Measurements from ENCODE around the gene DSCAM. TPM values are rescaled to one million over a fixed set of nuclear protein-coding genes. Genes with fewer than 3 reads are reported as not detected.

The DSCAM gene
- total and polyA plus RNA-seq, 10 of the 15 experiments (the other 5 are each of a cell fraction or from before 2014, with no cell fraction given) = not detected

GRCh38 chr21:40129809-40130208, 717.1 kb downstream of the DSCAM start (continued):
- no peak for TF ChIP-seq NR2C2 (IDR thresholded peaks at IDR 0.05; ENCODE audit: borderline replicate concordance, control insufficient read depth, insufficient read length, low read depth)
- no peak for TF ChIP-seq DPF2 (IDR thresholded peaks at IDR 0.05)
- no peak for TF ChIP-seq ASH2L (IDR thresholded peaks at IDR 0.05; ENCODE audit: borderline replicate concordance, low read depth)
- TF ChIP-seq MXI1 (IDR thresholded peaks at IDR 0.05; ENCODE audit: low read depth, low read length) = no peak
- TF ChIP-seq RCOR1 (conservative IDR thresholded peaks at IDR 0.05; ENCODE audit: low read depth, low read length) = no peak
- TF ChIP-seq ATF7 (IDR thresholded peaks at IDR 0.05; ENCODE audit: low read depth) = no peak
- no peak for TF ChIP-seq PBX3 (IDR thresholded peaks at IDR 0.05; ENCODE audit: insufficient replicate concordance, low read depth, low read length)
- no peak for TF ChIP-seq PML (IDR thresholded peaks at IDR 0.05; ENCODE audit: low read length)

DNA sequence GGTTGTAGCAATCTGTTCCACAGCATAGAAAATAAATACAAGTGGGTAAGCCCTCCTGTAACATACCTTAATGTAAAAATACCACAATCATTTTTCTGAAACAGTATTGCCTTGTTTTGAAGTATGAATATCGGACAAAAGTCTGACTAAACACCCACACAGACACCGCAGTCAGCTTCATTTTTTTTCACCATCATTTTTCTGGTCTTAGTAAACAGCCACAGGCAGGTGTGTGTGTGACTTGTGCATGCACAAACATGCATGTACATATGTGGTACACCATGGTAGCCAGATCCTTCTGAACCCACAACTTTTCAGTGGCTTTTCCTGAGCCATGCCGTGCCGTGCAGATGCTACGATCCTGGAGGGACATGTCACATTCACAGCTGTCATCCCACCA, 718.1 kb downstream of the DSCAM start:
- Histone ChIP-seq H4K20me1 (ENCODE audit: control insufficient read depth, insufficient read depth) (no peaks in the 10 kb centered on the region), H3K4me2 (ENCODE audit: control insufficient read depth, insufficient read depth) (no peak overlapping the region), H3K4me3 (no peak overlapping the region), H3K9me3 (replicated peaks; ENCODE audit: control insufficient read depth, insufficient read depth, low read length) (no peaks in the 10 kb centered on the region; the same call in 2 of the 3 replicates), H2AFZ (ENCODE audit: control insufficient read depth, low read depth, low read length) (no peak overlapping the region), H3K27ac (ENCODE audit: control insufficient read depth, insufficient read depth) (no peak overlapping the region), H3K4me1 (ENCODE audit: control insufficient read depth, insufficient read depth, low read length) (no peaks in the 10 kb centered on the region), H3K9ac (ENCODE audit: control insufficient read depth, insufficient read depth, low read length) (no peak overlapping the region), H3K79me2 (ENCODE audit: control insufficient read depth, insufficient read depth, low read length) (no peaks in the 10 kb centered on the region), H3K36me3 (ENCODE audit: control insufficient read depth in 2 of 2, insufficient read depth in 2 of 2, low read length in 1 of 2) (no peaks in the 10 kb centered on the region), H3K27me3 (replicated peaks in 1 of 2; ENCODE audit: control insufficient read depth in 2 of 2, insufficient read depth in 2 of 2, low read length in 1 of 2) (no peaks in the 10 kb centered on the region)
- CTCF ChIA-PET = no interaction called here
- DNase-seq (ENCODE audit: low read depth, low spot score) (no peak), ATAC-seq (no peak), FAIRE-seq (no peak)
- TF ChIP-seq MEF2A (IDR thresholded peaks at IDR 0.05; ENCODE audit: insufficient read depth, low read depth, low read length) (no peak), USF2 (IDR thresholded peaks at IDR 0.05; ENCODE audit: borderline replicate concordance, low read depth, low read length) (no peak), BMI1 (IDR thresholded peaks at IDR 0.05; ENCODE audit: borderline replicate concordance) (no peak)
- POLR2A ChIA-PET = no interaction called here
- intact Hi-C loops (cut with micrococcal nuclease; ENCODE audit: unreplicated experiment) = no loop called here
- in situ Hi-C loops (cut with MboI) = no loop called here
- SMC1A ChIA-PET (ENCODE audit: uncharacterized antibody, unreplicated experiment) = no interaction called here
- WGBS (ENCODE audit: insufficient coverage, insufficient replicate concordance, low lambda C conversion rate, missing lambda C conversion rate) = 8% methylated on average over 5 of the region's 5 CpGs
- no TSS peak for BruUV-seq (replicated peaks)
- RAD21 ChIA-PET (ENCODE audit: unreplicated experiment) = no interaction called here

Data from GM12878 (cell line).